ENCODE measurements around the gene SLC34A2.
"Not testable (repeated sequence)": the region's sequence is repeated elsewhere in the genome, so short reads cannot be mapped to it uniquely, and the experiment has no call there.

The SLC34A2 gene

GRCh38 chr4:25658777-25659176 lies 3.1 kb downstream of the SLC34A2 start:
- H3K27me3 ChIP-seq (ENCODE audit: control insufficient read depth, insufficient read depth, low read length): peaks cover 16% of the 10 kb centered on the region
- no peak overlapping the region for H3K27ac ChIP-seq (ENCODE audit: low read length)
- H3K36me3 ChIP-seq (ENCODE audit: control insufficient read depth, insufficient read depth, low read length): no peaks in the 10 kb centered on the region
- no peak for DNase-seq (ENCODE audit: low read depth, low spot score)
- peaks cover 15% of the 10 kb centered on the region for H3K4me1 ChIP-seq (ENCODE audit: control insufficient read depth, insufficient read depth, low read length)
- no CpG with 5 or more reads among the region's 3 CpGs for WGBS (ENCODE audit: insufficient coverage, insufficient read length)
- H3K9me3 ChIP-seq (ENCODE audit: control insufficient read depth, insufficient read depth, low read length): no peaks in the 10 kb centered on the region
- no peak overlapping the region for H3K4me3 ChIP-seq (ENCODE audit: low read length)

GRCh38 chr4:25661441-25661840 lies 5.8 kb downstream of the SLC34A2 start:
- H3K9me3 ChIP-seq (ENCODE audit: control insufficient read depth, insufficient read depth, low read length); H3K27me3 ChIP-seq (ENCODE audit: control insufficient read depth, insufficient read depth, low read length); H3K4me1 ChIP-seq (ENCODE audit: control insufficient read depth, insufficient read depth, low read length); DNase-seq (ENCODE audit: low read depth, low spot score); H3K36me3 ChIP-seq (ENCODE audit: control insufficient read depth, insufficient read depth, low read length); H3K4me3 ChIP-seq (ENCODE audit: low read length); H3K27ac ChIP-seq (ENCODE audit: low read length): not testable (repeated sequence)
- no CpG with 5 or more reads among the region's 4 CpGs for WGBS (ENCODE audit: insufficient coverage, insufficient read length)

- DNase-seq (ENCODE audit: low read depth, low spot score): no peak
- Histone ChIP-seq H3K9me3 (ENCODE audit: control insufficient read depth, insufficient read depth, low read length) (no peaks in the 10 kb centered on the region), H3K36me3 (ENCODE audit: control insufficient read depth, insufficient read depth, low read length) (no peaks in the 10 kb centered on the region), H3K27ac (ENCODE audit: low read length) (no peak overlapping the region), H3K4me3 (ENCODE audit: low read length) (no peak overlapping the region), H3K4me1 (ENCODE audit: control insufficient read depth, insufficient read depth, low read length) (peaks cover 3% of the 10 kb centered on the region; the same call in 1 of the 2 replicates), H3K27me3 (ENCODE audit: control insufficient read depth, insufficient read depth, low read length) (no peaks in the 10 kb centered on the region)
- no CpG with 5 or more reads among the region's 10 CpGs for WGBS (ENCODE audit: insufficient coverage, insufficient read length)
Observed at GRCh38 chr4:25662306-25662705, 6.7 kb downstream of the SLC34A2 start.

GRCh38 chr4:25663781-25664180 lies 8.1 kb downstream of the SLC34A2 start:
- no peaks in the 10 kb centered on the region for H3K36me3 ChIP-seq (ENCODE audit: control insufficient read depth, insufficient read depth, low read length)
- no peaks in the 10 kb centered on the region for H3K9me3 ChIP-seq (ENCODE audit: control insufficient read depth, insufficient read depth, low read length)
- H3K4me1 ChIP-seq (ENCODE audit: control insufficient read depth, insufficient read depth, low read length): peaks cover 3% of the 10 kb centered on the region; the same call in 1 of the 2 replicates
- no peak overlapping the region for H3K27ac ChIP-seq (ENCODE audit: low read length)
- no CpG with 5 or more reads among the region's 8 CpGs for WGBS (ENCODE audit: insufficient coverage, insufficient read length)
- no peak overlapping the region for H3K4me3 ChIP-seq (ENCODE audit: low read length)
- no peaks in the 10 kb centered on the region for H3K27me3 ChIP-seq (ENCODE audit: control insufficient read depth, insufficient read depth, low read length)
- DNase-seq (ENCODE audit: low read depth, low spot score): no peak

GRCh38 chr4:25666031-25666630 lies 10.5 kb downstream of the SLC34A2 start:
- Histone ChIP-seq H3K27ac (ENCODE audit: low read length) (no peak overlapping the region), H3K36me3 (ENCODE audit: control insufficient read depth, insufficient read depth, low read length) (no peaks in the 10 kb centered on the region), H3K9me3 (ENCODE audit: control insufficient read depth, insufficient read depth, low read length) (no peaks in the 10 kb centered on the region), H3K4me1 (ENCODE audit: control insufficient read depth, insufficient read depth, low read length) (peaks cover 3% of the 10 kb centered on the region; the same call in 1 of the 2 replicates), H3K27me3 (ENCODE audit: control insufficient read depth, insufficient read depth, low read length) (no peaks in the 10 kb centered on the region), H3K4me3 (ENCODE audit: low read length) (no peak overlapping the region)
- DNase-seq (ENCODE audit: low read depth, low spot score): no peak
- WGBS (ENCODE audit: insufficient coverage, insufficient read length): no CpG with 5 or more reads among the region's 9 CpGs

GRCh38 chr4:25667931-25668557 lies 12.4 kb downstream of the SLC34A2 start:
- H3K9me3 ChIP-seq (ENCODE audit: control insufficient read depth, insufficient read depth, low read length): no peaks in the 10 kb centered on the region
- DNase-seq (ENCODE audit: low read depth, low spot score): no peak
- no peaks in the 10 kb centered on the region for H3K27me3 ChIP-seq (ENCODE audit: control insufficient read depth, insufficient read depth, low read length)
- no CpG with 5 or more reads among the region's 15 CpGs for WGBS (ENCODE audit: insufficient coverage, insufficient read length)
- no peaks in the 10 kb centered on the region for H3K36me3 ChIP-seq (ENCODE audit: control insufficient read depth, insufficient read depth, low read length)
- peaks cover 3% of the 10 kb centered on the region; the same call in 1 of the 2 replicates for H3K4me1 ChIP-seq (ENCODE audit: control insufficient read depth, insufficient read depth, low read length)
- H3K27ac ChIP-seq (ENCODE audit: low read length): no peak overlapping the region
- no peak overlapping the region for H3K4me3 ChIP-seq (ENCODE audit: low read length)

GRCh38 chr4:25670991-25671390 lies 15.3 kb downstream of the SLC34A2 start:
- no CpG with 5 or more reads among the region's 4 CpGs for WGBS (ENCODE audit: insufficient coverage, insufficient read length)
- H3K9me3 ChIP-seq (ENCODE audit: control insufficient read depth, insufficient read depth, low read length): no peaks in the 10 kb centered on the region

GRCh38 chr4:25672756-25673155 lies 17.1 kb downstream of the SLC34A2 start:
- Histone ChIP-seq H3K36me3 (ENCODE audit: control insufficient read depth, insufficient read depth, low read length) (no peaks in the 10 kb centered on the region), H3K9me3 (ENCODE audit: control insufficient read depth, insufficient read depth, low read length) (no peaks in the 10 kb centered on the region), H3K27me3 (ENCODE audit: control insufficient read depth, insufficient read depth, low read length) (no peaks in the 10 kb centered on the region), H3K4me1 (ENCODE audit: control insufficient read depth, insufficient read depth, low read length) (peaks cover 1% of the 10 kb centered on the region; the same call in 1 of the 2 replicates), H3K4me3 (ENCODE audit: low read length) (no peak overlapping the region), H3K27ac (ENCODE audit: low read length) (no peak overlapping the region)
- DNase-seq (ENCODE audit: low read depth, low spot score): no peak
- WGBS (ENCODE audit: insufficient coverage, insufficient read length): no CpG with 5 or more reads among the region's 5 CpGs

More at GRCh38 chr4:25670991-25671390, 15.3 kb downstream of the SLC34A2 start:
- Histone ChIP-seq H3K4me3 (ENCODE audit: low read length) (no peak overlapping the region), H3K27me3 (ENCODE audit: control insufficient read depth, insufficient read depth, low read length) (no peaks in the 10 kb centered on the region), H3K27ac (ENCODE audit: low read length) (no peak overlapping the region), H3K36me3 (ENCODE audit: control insufficient read depth, insufficient read depth, low read length) (no peaks in the 10 kb centered on the region), H3K4me1 (ENCODE audit: control insufficient read depth, insufficient read depth, low read length) (no peaks in the 10 kb centered on the region)
- no peak for DNase-seq (ENCODE audit: low read depth, low spot score)

- Histone ChIP-seq H3K27ac (ENCODE audit: low read length) (no peak overlapping the region), H3K4me1 (ENCODE audit: control insufficient read depth, insufficient read depth, low read length) (peaks cover 1% of the 10 kb centered on the region; the same call in 1 of the 2 replicates), H3K4me3 (ENCODE audit: low read length) (no peak overlapping the region), H3K27me3 (ENCODE audit: control insufficient read depth, insufficient read depth, low read length) (no peaks in the 10 kb centered on the region), H3K36me3 (ENCODE audit: control insufficient read depth, insufficient read depth, low read length) (no peaks in the 10 kb centered on the region), H3K9me3 (ENCODE audit: control insufficient read depth, insufficient read depth, low read length) (no peaks in the 10 kb centered on the region)
- WGBS (ENCODE audit: insufficient coverage, insufficient read length): no CpG with 5 or more reads among the region's 10 CpGs
- DNase-seq (ENCODE audit: low read depth, low spot score): no peak
Observed at GRCh38 chr4:25674386-25674785, 18.7 kb downstream of the SLC34A2 start.

GRCh38 chr4:25676221-25676620 lies 20.6 kb downstream of the SLC34A2 start:
- no peaks in the 10 kb centered on the region for H3K27me3 ChIP-seq (ENCODE audit: control insufficient read depth, insufficient read depth, low read length)
- WGBS (ENCODE audit: insufficient coverage, insufficient read length): no CpG with 5 or more reads among the region's 30 CpGs
- H3K36me3 ChIP-seq (ENCODE audit: control insufficient read depth, insufficient read depth, low read length): no peaks in the 10 kb centered on the region
- no peak overlapping the region for H3K4me3 ChIP-seq (ENCODE audit: low read length)
- no peaks in the 10 kb centered on the region for H3K9me3 ChIP-seq (ENCODE audit: control insufficient read depth, insufficient read depth, low read length)
- no peak overlapping the region for H3K27ac ChIP-seq (ENCODE audit: low read length)
- H3K4me1 ChIP-seq (ENCODE audit: control insufficient read depth, insufficient read depth, low read length): peaks cover 1% of the 10 kb centered on the region; the same call in 1 of the 2 replicates
- no peak for DNase-seq (ENCODE audit: low read depth, low spot score)

GRCh38 chr4:25677157-25677556 lies 21.5 kb downstream of the SLC34A2 start:
- no peak overlapping the region for H3K4me3 ChIP-seq (ENCODE audit: low read length)
- DNase-seq (ENCODE audit: low read depth, low spot score): no peak
- H3K4me1 ChIP-seq (ENCODE audit: control insufficient read depth, insufficient read depth, low read length): peaks cover 1% of the 10 kb centered on the region; the same call in 1 of the 2 replicates
- H3K36me3 ChIP-seq (ENCODE audit: control insufficient read depth, insufficient read depth, low read length): no peaks in the 10 kb centered on the region
- no peaks in the 10 kb centered on the region for H3K27me3 ChIP-seq (ENCODE audit: control insufficient read depth, insufficient read depth, low read length)
- no CpG with 5 or more reads among the region's 3 CpGs for WGBS (ENCODE audit: insufficient coverage, insufficient read length)
- no peaks in the 10 kb centered on the region for H3K9me3 ChIP-seq (ENCODE audit: control insufficient read depth, insufficient read depth, low read length)
- H3K27ac ChIP-seq (ENCODE audit: low read length): no peak overlapping the region

All from iPS DF 6.9 (cell line).